IPS-20b (cell line): Measurements from ENCODE around the gene TAF9.
A peak's percentile ranks its signal among the peaks of the same experiment; 100 is the strongest.

Experiments
- H3K27ac ChIP-seq: one replicate; pipeline ENCODE4 v1.5.1; 2013; ENCODE audit warnings: low read length
- H3K27me3 ChIP-seq: 2 replicates; pipeline ENCODE4 v1.6.1; 2013; ENCODE audit warnings: mild to moderate bottlenecking, low read length, inconsistent platforms; ENCODE audit not compliant: insufficient read depth
- H3K36me3 ChIP-seq: 2 replicates; pipeline ENCODE4 v1.6.1; 2013; ENCODE audit warnings: low read depth, mild to moderate bottlenecking, inconsistent platforms, low read length, moderate library complexity; ENCODE audit not compliant: insufficient read depth
- H3K4me1 ChIP-seq: 2 replicates; pipeline ENCODE4 v1.6.1; 2013; ENCODE audit warnings: mild to moderate bottlenecking, control low read depth, inconsistent platforms, low read length, moderate library complexity; ENCODE audit not compliant: insufficient read depth
- H3K4me3 ChIP-seq: 2 replicates; pipeline ENCODE4 v1.5.1; 2013; ENCODE audit warnings: mild to moderate bottlenecking, low read length, inconsistent platforms
- H3K9ac ChIP-seq: 2 replicates; pipeline ENCODE4 v1.6.1; 2013; ENCODE audit warnings: low read depth, mild to moderate bottlenecking, inconsistent platforms, low read length, moderate library complexity
- H3K9me3 ChIP-seq: 2 replicates; pipeline ENCODE4 v1.6.1; 2013; ENCODE audit warnings: mild to moderate bottlenecking, low read depth, low read length, inconsistent platforms; ENCODE audit not compliant: insufficient read depth

Gene TAF9

GRCh38 chr5:69368458-69369339 is 621 bp downstream of the TAF9 start:
- Histone ChIP-seq H3K27me3 (no peaks in the 10 kb centered on the region), H3K27ac (peak overlapping the region; percentile 93), H3K4me1 (no peaks in the 10 kb centered on the region), H3K36me3 (peaks cover 31% of the 10 kb centered on the region), H3K4me3 (peak overlapping the region; percentile 98), H3K9ac (peak overlapping the region; percentile 98), H3K9me3 (no peaks in the 10 kb centered on the region)

DNA sequence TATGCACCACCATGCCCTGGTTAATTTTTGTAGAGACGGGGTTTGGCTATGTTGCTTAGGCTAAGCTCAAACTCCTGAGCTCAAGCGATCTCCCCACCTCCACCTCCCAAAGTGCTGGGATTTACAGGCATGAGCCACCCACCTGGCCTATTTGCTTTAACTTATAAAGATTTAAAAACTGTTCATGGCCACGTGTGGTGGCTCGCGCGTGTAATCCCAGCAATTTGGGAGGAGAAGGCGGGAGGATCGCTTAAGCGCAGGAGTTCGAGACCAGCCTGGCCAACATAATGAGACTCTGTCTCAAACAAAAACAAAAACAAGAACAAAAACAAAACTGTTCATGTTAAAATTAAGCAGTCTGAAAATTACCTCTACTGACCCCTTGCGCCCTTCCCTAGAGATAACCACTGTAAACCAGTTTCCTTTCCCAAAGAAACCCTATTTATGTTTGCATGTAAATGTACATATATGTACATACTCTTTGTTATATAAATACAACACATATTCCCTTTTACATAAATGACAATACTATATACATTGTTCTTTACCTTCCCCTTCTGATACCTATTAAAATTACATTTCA is 1.5 kb downstream of the TAF9 start:
- Histone ChIP-seq H3K4me1 (no peaks in the 10 kb centered on the region), H3K27me3 (no peaks in the 10 kb centered on the region), H3K36me3 (peaks cover 33% of the 10 kb centered on the region), H3K27ac (no peak overlapping the region), H3K9ac (peak overlapping the region; percentile 98; the same call in 1 of the 2 replicates), H3K9me3 (no peaks in the 10 kb centered on the region), H3K4me3 (peak overlapping the region; percentile 98)

DNA sequence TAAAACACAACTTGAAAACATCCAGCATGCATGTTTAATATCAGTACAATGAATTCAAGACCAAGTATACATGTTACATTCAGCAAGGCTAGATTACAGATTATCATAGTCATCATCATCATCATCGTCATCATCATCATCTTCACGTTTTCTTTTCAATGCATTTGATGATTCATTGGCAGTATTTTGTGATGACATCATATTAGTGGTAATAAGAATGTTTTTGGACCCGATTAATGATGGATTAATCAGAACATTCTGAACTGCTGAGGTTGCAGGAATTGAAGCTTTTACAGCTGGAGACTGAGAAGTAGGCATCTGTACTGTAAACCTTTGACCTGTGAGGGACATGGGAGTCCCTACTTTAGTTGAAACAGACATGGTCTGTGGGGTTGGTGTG is 4.5 kb downstream of the TAF9 start:
- no peak overlapping the region for H3K4me3 ChIP-seq
- H3K27ac ChIP-seq = no peak overlapping the region
- H3K4me1 ChIP-seq = no peaks in the 10 kb centered on the region
- H3K9me3 ChIP-seq = no peaks in the 10 kb centered on the region
- H3K27me3 ChIP-seq = no peaks in the 10 kb centered on the region
- H3K9ac ChIP-seq = no peak overlapping the region
- H3K36me3 ChIP-seq = peaks cover 41% of the 10 kb centered on the region

GRCh38 chr5:69364414-69364813 is 4.9 kb downstream of the TAF9 start:
- H3K9me3 ChIP-seq = no peaks in the 10 kb centered on the region
- H3K36me3 ChIP-seq = peaks cover 41% of the 10 kb centered on the region
- H3K4me3 ChIP-seq = no peak overlapping the region
- no peaks in the 10 kb centered on the region for H3K27me3 ChIP-seq
- no peak overlapping the region for H3K27ac ChIP-seq
- H3K4me1 ChIP-seq = no peaks in the 10 kb centered on the region
- no peak overlapping the region for H3K9ac ChIP-seq

DNA sequence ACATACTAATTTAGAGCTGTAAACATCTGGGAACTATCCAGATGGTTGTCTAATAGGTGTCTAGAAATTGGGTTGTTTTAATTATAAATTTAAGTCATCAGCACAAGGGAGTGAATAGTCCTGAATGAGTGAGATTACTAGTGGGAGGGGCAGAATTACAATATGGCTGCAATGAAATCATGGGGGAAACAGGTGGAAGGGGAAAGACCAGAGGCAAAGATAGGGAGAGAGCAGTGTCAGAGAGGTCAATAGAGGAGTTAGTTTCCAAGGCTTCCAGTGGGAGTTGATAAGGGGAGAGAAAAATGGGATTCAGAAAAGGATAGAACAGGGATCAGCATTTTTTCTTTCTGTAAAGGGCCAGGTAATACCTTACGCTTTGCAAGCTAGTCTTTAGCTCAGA is 8.9 kb downstream of the TAF9 start:
- no peak overlapping the region for H3K9ac ChIP-seq
- H3K27me3 ChIP-seq = no peaks in the 10 kb centered on the region
- no peak overlapping the region for H3K27ac ChIP-seq
- H3K4me1 ChIP-seq = no peaks in the 10 kb centered on the region
- H3K9me3 ChIP-seq = no peaks in the 10 kb centered on the region
- H3K36me3 ChIP-seq = peaks cover 40% of the 10 kb centered on the region
- H3K4me3 ChIP-seq = no peak overlapping the region

DNA sequence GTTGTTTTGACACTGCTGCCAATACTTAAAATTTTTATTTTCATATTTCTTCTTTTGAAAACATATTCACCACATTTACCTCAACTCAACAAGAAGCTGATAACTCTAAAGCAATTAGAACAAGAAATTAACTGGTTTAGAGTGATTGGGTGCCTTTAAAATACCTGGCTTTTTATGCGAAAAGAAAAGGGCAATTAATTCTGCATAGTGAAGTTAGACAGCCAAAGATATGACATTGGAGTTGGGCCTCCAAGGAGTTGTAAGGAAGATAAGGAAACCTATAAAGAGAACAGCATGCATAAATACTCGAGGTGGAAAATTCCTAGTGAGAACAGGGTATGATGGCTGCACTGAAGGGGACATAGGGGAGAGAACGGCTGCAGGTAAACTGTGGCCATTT is 9.6 kb downstream of the TAF9 start:
- Histone ChIP-seq H3K36me3 (peaks cover 39% of the 10 kb centered on the region), H3K27ac (no peak overlapping the region), H3K9ac (no peak overlapping the region), H3K4me1 (no peaks in the 10 kb centered on the region), H3K27me3 (no peaks in the 10 kb centered on the region), H3K4me3 (no peak overlapping the region), H3K9me3 (no peaks in the 10 kb centered on the region)

- Histone ChIP-seq H3K27me3 (no peaks in the 10 kb centered on the region), H3K27ac (no peak overlapping the region), H3K9me3 (no peaks in the 10 kb centered on the region), H3K4me3 (no peak overlapping the region), H3K4me1 (no peaks in the 10 kb centered on the region), H3K36me3 (peaks cover 49% of the 10 kb centered on the region), H3K9ac (no peak overlapping the region)
Observed at GRCh38 chr5:69350664-69351063, 18.7 kb downstream of the TAF9 start.

- Histone ChIP-seq H3K9ac (no peak overlapping the region), H3K27ac (no peak overlapping the region)
Observed at GRCh38 chr5:69343083-69343482, 26.2 kb downstream of the TAF9 start.

GRCh38 chr5:69341520-69342161 is 27.7 kb downstream of the TAF9 start:
- no peak overlapping the region for H3K9ac ChIP-seq
- H3K27ac ChIP-seq = no peak overlapping the region

More at GRCh38 chr5:69343083-69343482, 26.2 kb downstream of the TAF9 start:
- Histone ChIP-seq H3K4me1 (no peaks in the 10 kb centered on the region), H3K27me3 (no peaks in the 10 kb centered on the region), H3K36me3 (no peaks in the 10 kb centered on the region), H3K4me3 (no peak overlapping the region), H3K9me3 (no peaks in the 10 kb centered on the region)

DNA sequence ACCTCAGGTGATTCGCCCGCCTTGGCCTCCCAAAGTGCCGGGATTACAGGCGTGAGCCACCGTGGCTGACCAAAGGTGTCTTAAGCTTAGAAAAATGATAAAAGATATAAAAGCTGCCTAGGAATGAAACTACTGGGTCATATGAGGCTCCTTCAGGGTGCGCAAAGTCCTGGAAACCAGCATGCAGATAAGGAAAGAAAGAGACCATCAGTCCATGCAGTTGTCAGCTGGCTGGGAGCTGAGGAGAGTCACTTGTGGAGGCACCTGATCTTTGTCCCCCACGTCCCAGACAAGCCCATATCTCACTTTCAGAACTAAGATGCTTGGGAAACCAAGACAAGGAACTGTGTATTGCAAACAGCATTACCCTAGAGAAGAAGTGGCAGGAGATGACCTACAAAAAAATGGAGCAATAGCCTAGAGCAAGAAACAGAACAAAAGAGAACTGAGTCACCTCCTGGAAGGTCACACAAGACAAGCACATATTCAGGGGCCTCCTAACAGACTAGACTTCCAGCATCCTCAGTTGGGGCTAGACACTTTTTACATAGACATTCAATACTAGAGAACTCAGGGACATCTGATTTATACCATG is 33.9 kb downstream of the TAF9 start:
- Histone ChIP-seq H3K9me3 (no peaks in the 10 kb centered on the region), H3K4me1 (no peaks in the 10 kb centered on the region; the same call in 1 of the 2 replicates), H3K36me3 (no peaks in the 10 kb centered on the region), H3K27me3 (peaks cover 9% of the 10 kb centered on the region; the same call in 1 of the 2 replicates), H3K27ac (no peak overlapping the region), H3K4me3 (no peak overlapping the region), H3K9ac (no peak overlapping the region)

More at GRCh38 chr5:69341520-69342161, 27.7 kb downstream of the TAF9 start:
- Histone ChIP-seq H3K4me3 (no peak overlapping the region), H3K27me3 (no peaks in the 10 kb centered on the region), H3K4me1 (no peaks in the 10 kb centered on the region), H3K9me3 (no peaks in the 10 kb centered on the region), H3K36me3 (no peaks in the 10 kb centered on the region)

GRCh38 chr5:69334793-69335268 is 34.5 kb downstream of the TAF9 start:
- Histone ChIP-seq H3K9ac (no peak overlapping the region), H3K27me3 (peaks cover 9% of the 10 kb centered on the region; the same call in 1 of the 2 replicates), H3K4me1 (no peaks in the 10 kb centered on the region; the same call in 1 of the 2 replicates), H3K27ac (no peak overlapping the region), H3K36me3 (no peaks in the 10 kb centered on the region), H3K4me3 (no peak overlapping the region), H3K9me3 (no peaks in the 10 kb centered on the region)
